ENCODE measurements around the gene C1orf52. TPM values are rescaled to one million over a fixed set of nuclear protein-coding genes. Genes with fewer than 3 reads are reported as not detected.
A peak's percentile ranks its signal among the peaks of the same experiment; 100 is the strongest.

C1orf52 gene
- 10 to 100 TPM; 11.1 to 20.8 (median 16.5) TPM for total RNA-seq

- peak; percentile 87 to 92 for DNase-seq
- H3K27me3 ChIP-seq: no peaks in the 10 kb centered on the region
- TF ChIP-seq POLR2A (IDR thresholded peaks at IDR 0.05) (peak; percentile 62 to 74), CTCF (IDR thresholded peaks at IDR 0.05 in 4 of 5, conservative IDR thresholded peaks at IDR 0.05 in 1 of 5) (peak; percentile 95 to 100 (median 97))
- peak within 1 kb of the TSS; percentile 91 to 96 (median 92) for H3K4me3 ChIP-seq
- in situ Hi-C loops (cut with MboI; ENCODE audit: low sequenced_read_pairs in 4 of 4): loop anchor here (5.0 to 25.0 kb wide), 4 partner anchors 145 to 572 kb away; partner anchors contain the start of gene SSX2IP (in 1 of the 4)
- H3K4me1 ChIP-seq: peaks cover 13 to 21% of the 10 kb centered on the region in 2 donors
- peaks cover 0 to 31% of the 10 kb centered on the region in 2 donors for H3K36me3 ChIP-seq
- peak within 1 kb of the TSS; percentile 87 to 93 (median 90) for H3K27ac ChIP-seq
- no peaks in the 10 kb centered on the region for H3K9me3 ChIP-seq
- peak; percentile 94 to 96 for ATAC-seq
- intact Hi-C loops (cut with DNase I; ENCODE audit: low total_unique reads): loop anchor here (1.0 to 2.0 kb wide), 4 partner anchors 16 to 315 kb away; partner anchors contain the start of gene SYDE2
Observed at GRCh38 chr1:85259118-85259911, at the start of gene C1orf52. Gene C1orf52, minus strand, starts transcription at chr1:85259662. Its CDS starts 29 bp downstream, at chr1:85259633.

GRCh38 chr1:85308833-85309350 lies 49.4 kb upstream of the C1orf52 start:
- no peak for ATAC-seq
- no peak overlapping the region for H3K4me3 ChIP-seq
- no peaks in the 10 kb centered on the region for H3K9me3 ChIP-seq
- no peaks in the 10 kb centered on the region for H3K36me3 ChIP-seq
- no peak for TF ChIP-seq POLR2A (IDR thresholded peaks at IDR 0.05)
- TF ChIP-seq CTCF (IDR thresholded peaks at IDR 0.05 in 4 of 5, conservative IDR thresholded peaks at IDR 0.05 in 1 of 5): no peak
- peaks cover 14 to 23% of the 10 kb centered on the region in 2 donors for H3K4me1 ChIP-seq
- in situ Hi-C loops (cut with MboI; ENCODE audit: low sequenced_read_pairs in 4 of 4) (loop anchor here in 2 of 4 donors (5.0 to 25.0 kb wide), 5 partner anchors 88 to 578 kb away; partner anchors contain the start of gene CCN1 (in 1 of the 2)), intact Hi-C loops (cut with DNase I; ENCODE audit: low total_unique reads) (loop anchor here (1.0 to 5.0 kb wide), 6 partner anchors 35 to 398 kb away; partner anchors contain the start of gene ZNHIT6)
- H3K27me3 ChIP-seq: no peaks in the 10 kb centered on the region
- DNase-seq: no peak
- H3K27ac ChIP-seq: no peak overlapping the region

- no peak overlapping the region for H3K27ac ChIP-seq
- no peaks in the 10 kb centered on the region for H3K9me3 ChIP-seq
- H3K4me1 ChIP-seq: peaks cover 7 to 16% of the 10 kb centered on the region in 2 donors
- no peaks in the 10 kb centered on the region for H3K36me3 ChIP-seq
- DNase-seq (peak; percentile 68 to 78), ATAC-seq (peak; percentile 93 to 99)
- TF ChIP-seq CTCF (IDR thresholded peaks at IDR 0.05 in 4 of 5, conservative IDR thresholded peaks at IDR 0.05 in 1 of 5): peak; percentile 92 to 99 (median 95)
- TF ChIP-seq POLR2A (IDR thresholded peaks at IDR 0.05): no peak
- in situ Hi-C loops (cut with MboI; ENCODE audit: low sequenced_read_pairs in 4 of 4): loop anchor here in 2 of 4 donors (5.0 to 25.0 kb wide), 5 partner anchors 89 to 579 kb away; partner anchors contain the start of gene CCN1 (in 1 of the 2)
- intact Hi-C loops (cut with DNase I; ENCODE audit: low total_unique reads): loop anchor here (1.0 to 5.0 kb wide), 6 partner anchors 36 to 399 kb away; partner anchors contain the start of gene ZNHIT6
- H3K4me3 ChIP-seq: peak overlapping the region in 2 of 4 donors; percentile 10 to 48
- H3K27me3 ChIP-seq: no peaks in the 10 kb centered on the region
Observed at GRCh38 chr1:85307987-85308832, 48.7 kb upstream of the C1orf52 start.

- no peaks in the 10 kb centered on the region for H3K9me3 ChIP-seq
- no peak overlapping the region for H3K4me3 ChIP-seq
- H3K4me1 ChIP-seq: peaks cover 5 to 13% of the 10 kb centered on the region in 2 donors
- ATAC-seq: no peak
- no peak overlapping the region for H3K27ac ChIP-seq
- TF ChIP-seq CTCF (IDR thresholded peaks at IDR 0.05 in 4 of 5, conservative IDR thresholded peaks at IDR 0.05 in 1 of 5): no peak
- intact Hi-C loops (cut with DNase I; ENCODE audit: low total_unique reads): loop anchor here (5.0 kb wide), 2 partner anchors 111 to 401 kb away; partner anchors contain the start of gene ZNHIT6
- in situ Hi-C loops (cut with MboI; ENCODE audit: low sequenced_read_pairs in 4 of 4): loop anchor here in 2 of 4 donors (5.0 to 25.0 kb wide), 5 partner anchors 91 to 581 kb away; partner anchors contain the start of gene CCN1 (in 1 of the 2)
- no peaks in the 10 kb centered on the region for H3K27me3 ChIP-seq
- H3K36me3 ChIP-seq: no peaks in the 10 kb centered on the region
- no peak for DNase-seq
Observed at GRCh38 chr1:85306236-85306635, 46.8 kb upstream of the C1orf52 start.
